Measurements from ENCODE around the gene OTOA. TPM values are rescaled to one million over a fixed set of nuclear protein-coding genes. Genes with fewer than 3 reads are reported as not detected.

Gene OTOA
- total RNA-seq, 1 donor from 2014 or later: not detected

DNA sequence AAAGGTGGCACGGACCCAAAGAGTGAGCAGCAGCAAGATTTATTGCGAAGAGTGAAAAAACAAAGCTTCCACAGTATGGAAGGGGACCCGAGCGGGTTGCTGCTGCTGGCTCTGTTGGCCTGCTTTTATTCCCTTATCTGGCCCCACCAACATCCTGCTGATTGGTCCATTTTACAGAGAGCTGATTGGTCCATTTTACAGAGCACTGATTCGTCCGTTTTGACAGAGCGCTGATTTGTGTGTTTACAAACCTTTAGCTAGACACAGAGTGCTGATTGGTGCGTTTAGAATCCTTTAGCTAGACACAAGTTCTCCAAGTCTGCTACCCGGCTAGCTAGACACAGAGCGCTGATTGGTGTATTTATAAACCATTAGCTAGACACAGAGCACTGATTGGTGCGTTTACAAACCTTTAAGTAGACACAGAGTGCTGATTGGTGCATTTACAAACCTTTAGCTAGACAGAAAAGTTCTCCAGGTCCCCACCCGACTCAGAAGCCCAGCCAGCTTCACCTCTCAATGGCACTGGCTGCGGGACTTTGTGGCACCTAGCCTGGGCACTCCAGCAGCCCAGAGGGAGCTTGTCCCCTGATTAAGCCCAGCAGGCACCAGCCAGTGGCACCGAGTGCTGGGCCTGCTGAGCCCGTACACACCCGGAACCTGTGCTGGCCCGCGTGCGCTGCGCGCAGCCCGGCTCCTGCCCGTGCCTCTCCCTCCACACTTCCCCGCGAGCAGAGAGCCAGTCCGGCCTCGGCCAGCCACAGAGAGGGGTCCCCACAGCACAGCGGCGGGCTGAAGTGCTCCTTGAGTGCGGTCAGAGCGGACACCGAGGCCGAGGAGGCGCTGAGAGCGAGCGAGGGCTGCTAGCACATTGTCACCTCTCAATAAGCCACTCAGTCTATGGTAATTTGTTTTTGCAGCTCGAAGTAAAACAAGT lies 26.5 kb upstream of the OTOA start:
- Histone ChIP-seq H3K9me3 (no peaks in the 10 kb centered on the region), H3K27me3 (no peaks in the 10 kb centered on the region), H3K4me1 (no peaks in the 10 kb centered on the region), H3K4me3 (no peak overlapping the region), H3K36me3 (peaks cover 0 to 10% of the 10 kb centered on the region in 2 donors), H3K27ac (no peak overlapping the region)
- no peak for DNase-seq (ENCODE audit: low spot score in 2 of 2)
- intact Hi-C loops (cut with DNase I): no loop called here
- TF ChIP-seq, protein P1, sequence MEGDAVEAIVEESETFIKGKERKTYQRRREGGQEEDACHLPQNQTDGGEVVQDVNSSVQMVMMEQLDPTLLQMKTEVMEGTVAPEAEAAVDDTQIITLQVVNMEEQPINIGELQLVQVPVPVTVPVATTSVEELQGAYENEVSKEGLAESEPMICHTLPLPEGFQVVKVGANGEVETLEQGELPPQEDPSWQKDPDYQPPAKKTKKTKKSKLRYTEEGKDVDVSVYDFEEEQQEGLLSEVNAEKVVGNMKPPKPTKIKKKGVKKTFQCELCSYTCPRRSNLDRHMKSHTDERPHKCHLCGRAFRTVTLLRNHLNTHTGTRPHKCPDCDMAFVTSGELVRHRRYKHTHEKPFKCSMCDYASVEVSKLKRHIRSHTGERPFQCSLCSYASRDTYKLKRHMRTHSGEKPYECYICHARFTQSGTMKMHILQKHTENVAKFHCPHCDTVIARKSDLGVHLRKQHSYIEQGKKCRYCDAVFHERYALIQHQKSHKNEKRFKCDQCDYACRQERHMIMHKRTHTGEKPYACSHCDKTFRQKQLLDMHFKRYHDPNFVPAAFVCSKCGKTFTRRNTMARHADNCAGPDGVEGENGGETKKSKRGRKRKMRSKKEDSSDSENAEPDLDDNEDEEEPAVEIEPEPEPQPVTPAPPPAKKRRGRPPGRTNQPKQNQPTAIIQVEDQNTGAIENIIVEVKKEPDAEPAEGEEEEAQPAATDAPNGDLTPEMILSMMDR (IDR thresholded peaks at IDR 0.05): no peak

DNA sequence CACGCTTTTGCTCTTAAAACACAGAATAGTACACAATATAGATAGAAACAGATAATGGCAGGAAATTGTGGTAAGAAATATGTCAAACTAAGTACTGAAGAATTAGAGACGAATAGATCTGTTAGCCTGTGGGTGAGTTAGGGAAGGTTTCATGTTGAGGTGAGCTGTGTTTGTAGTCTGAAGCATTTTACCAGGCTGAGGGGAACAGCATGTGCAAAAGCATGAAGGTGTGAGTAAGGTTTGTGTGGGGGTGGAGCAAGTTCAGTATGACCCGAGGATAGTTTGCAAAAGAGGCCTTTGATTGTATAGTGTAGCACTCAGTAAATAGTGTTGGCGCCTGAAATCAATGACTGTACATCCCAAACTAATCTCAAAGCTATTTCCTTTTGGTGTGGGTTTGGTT lies 25.2 kb upstream of the OTOA start:
- intact Hi-C loops (cut with DNase I): no loop called here
- TF ChIP-seq, protein P1 (IDR thresholded peaks at IDR 0.05): no peak
- H3K4me1 ChIP-seq: no peaks in the 10 kb centered on the region

DNA sequence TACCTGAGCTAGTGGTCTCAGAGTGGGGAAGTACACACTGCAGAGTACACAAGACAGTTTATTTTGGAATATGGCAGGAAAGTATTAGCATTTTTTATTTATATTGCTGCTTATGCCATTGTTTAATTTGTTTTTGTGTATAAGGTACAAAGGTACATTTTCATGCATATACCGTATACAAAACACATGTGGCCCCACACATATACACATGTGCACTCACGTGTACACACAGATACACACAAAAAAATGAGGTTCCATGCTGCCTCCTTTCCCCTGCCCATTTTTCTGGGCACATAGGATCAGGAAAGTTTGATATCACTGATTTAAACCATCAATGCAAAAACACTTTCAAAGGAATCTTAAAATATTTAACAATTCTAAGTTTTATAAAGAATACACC lies 24.3 kb upstream of the OTOA start:
- TF ChIP-seq, protein P1 (IDR thresholded peaks at IDR 0.05): no peak
- H3K27ac ChIP-seq: no peak overlapping the region
- H3K4me3 ChIP-seq: no peak overlapping the region
- H3K9me3 ChIP-seq: no peaks in the 10 kb centered on the region
- no peak for DNase-seq (ENCODE audit: low spot score in 2 of 2)
- H3K27me3 ChIP-seq: no peaks in the 10 kb centered on the region
- intact Hi-C loops (cut with DNase I): no loop called here
- no peaks in the 10 kb centered on the region for H3K4me1 ChIP-seq
- H3K36me3 ChIP-seq: peaks cover 0 to 3% of the 10 kb centered on the region in 2 donors

More for the DNA sequence above, 25.2 kb upstream of the OTOA start:
- Histone ChIP-seq H3K9me3 (no peaks in the 10 kb centered on the region), H3K27me3 (no peaks in the 10 kb centered on the region), H3K4me3 (no peak overlapping the region), H3K36me3 (peaks cover 0 to 10% of the 10 kb centered on the region in 2 donors), H3K27ac (no peak overlapping the region)
- no peak for DNase-seq (ENCODE audit: low spot score in 2 of 2)

DNA sequence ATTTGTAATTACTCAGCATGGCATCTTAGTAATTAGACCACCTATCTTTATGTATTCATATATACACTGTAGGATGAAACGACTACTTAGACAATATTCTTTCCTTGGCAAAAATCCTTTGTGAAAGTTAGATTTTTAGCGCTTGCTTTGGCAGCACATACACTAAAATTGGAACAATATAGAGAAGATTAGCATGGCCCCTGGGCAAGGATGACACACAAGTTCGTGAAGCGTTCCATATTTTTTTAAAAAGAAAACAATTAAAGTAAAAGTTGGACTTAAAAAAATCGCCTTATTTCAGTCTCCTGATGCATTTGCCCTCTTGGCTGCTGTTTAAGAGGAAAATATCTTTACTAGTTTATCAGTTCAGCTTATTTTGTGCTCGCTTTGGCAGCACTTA lies 21.9 kb upstream of the OTOA start:
- H3K4me1 ChIP-seq: no peaks in the 10 kb centered on the region
- H3K27me3 ChIP-seq: no peaks in the 10 kb centered on the region
- no peaks in the 10 kb centered on the region for H3K9me3 ChIP-seq
- DNase-seq (ENCODE audit: low spot score in 2 of 2): no peak
- H3K27ac ChIP-seq: no peak overlapping the region
- H3K4me3 ChIP-seq: no peak overlapping the region
- no peaks in the 10 kb centered on the region for H3K36me3 ChIP-seq
- intact Hi-C loops (cut with DNase I): no loop called here
- TF ChIP-seq, protein P1 (IDR thresholded peaks at IDR 0.05): no peak

DNA sequence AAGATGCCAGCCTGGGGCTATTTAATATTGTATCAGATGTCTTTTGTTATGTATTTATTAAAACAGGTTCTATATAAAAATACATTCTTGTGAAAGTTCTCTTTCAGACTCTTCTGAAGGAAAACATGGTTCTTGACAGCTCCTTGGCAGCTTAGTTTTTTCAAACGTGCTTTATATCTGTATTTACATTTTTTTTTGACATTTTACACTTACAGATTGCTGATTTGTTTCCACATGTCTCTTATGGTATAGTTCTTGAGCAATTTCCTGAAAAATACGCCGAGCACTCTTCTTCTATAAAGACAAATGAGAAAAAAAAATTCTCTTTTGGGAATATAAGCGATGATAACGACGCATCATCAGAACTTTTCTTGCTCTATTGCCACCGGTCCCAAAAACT lies 20.9 kb upstream of the OTOA start:
- H3K27me3 ChIP-seq: no peaks in the 10 kb centered on the region
- intact Hi-C loops (cut with DNase I): no loop called here
- no peak overlapping the region for H3K27ac ChIP-seq

More for the DNA sequence above, 20.9 kb upstream of the OTOA start:
- TF ChIP-seq, protein P1 (IDR thresholded peaks at IDR 0.05): no peak
- DNase-seq (ENCODE audit: low spot score in 2 of 2): no peak
- H3K36me3 ChIP-seq: no peaks in the 10 kb centered on the region
- H3K9me3 ChIP-seq: no peaks in the 10 kb centered on the region
- no peaks in the 10 kb centered on the region for H3K4me1 ChIP-seq
- no peak overlapping the region for H3K4me3 ChIP-seq
